Keratinocyte (primary cell): ENCODE data around the gene ELOVL5.

Experiments
- CTCF ChIP-seq, 3 experiments: IDR thresholded peaks in 1 of 3; conservative IDR thresholded peaks in 1 of 3; optimal IDR thresholded peaks in 1 of 3; 2 replicates in 2 of 3; 3 replicates in 1 of 3; pipeline versions ENCODE3 to v1.5.1; 2011; ENCODE audit warnings: low read length in 3 of 3, mild to moderate bottlenecking in 3 of 3, moderate library complexity in 2 of 3, control low read depth in 1 of 3, inconsistent platforms in 1 of 3; ENCODE audit not compliant: insufficient read depth in 2 of 3; ENCODE audit errors: extremely low read depth in 1 of 3
- EZH2 ChIP-seq: IDR thresholded peaks from one replicate; pipeline ENCODE4 v1.6.1; 2012; ENCODE audit warnings: inconsistent platforms, mild to moderate bottlenecking, low read length, moderate library complexity

DNA sequence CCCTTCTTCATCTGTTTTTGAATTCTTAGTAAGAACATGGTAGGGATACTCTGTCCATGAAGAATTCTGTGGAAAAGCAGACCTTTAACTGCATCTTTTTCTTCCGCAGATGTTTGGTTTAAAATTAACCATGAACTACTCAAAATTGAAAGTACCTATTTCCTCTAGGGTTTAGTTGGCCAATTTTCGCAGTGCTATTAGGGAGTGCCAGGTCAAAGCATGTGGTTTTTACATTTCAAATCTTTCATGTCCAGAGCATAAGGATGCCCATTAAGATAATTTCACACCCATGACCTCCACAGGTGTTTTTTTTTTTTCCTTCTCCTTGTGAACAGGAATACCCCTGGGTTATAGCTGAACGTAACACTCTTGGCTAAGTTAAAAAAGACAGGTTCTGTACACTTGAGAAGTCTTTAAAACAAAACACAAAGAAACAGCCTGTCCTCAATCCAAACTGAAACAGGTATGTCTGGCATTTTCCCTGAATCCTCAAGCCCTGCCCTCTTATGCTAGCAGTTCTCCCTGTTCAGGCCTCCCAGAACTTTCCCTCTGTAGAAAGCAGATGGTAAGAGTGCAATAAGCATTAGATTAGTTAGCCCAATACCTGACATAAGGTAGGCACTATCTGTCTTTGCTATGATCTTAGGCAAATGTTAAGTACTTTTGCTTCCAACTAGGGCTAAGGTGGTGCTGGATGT is 67.1 kb downstream of the ELOVL5 start:
- TF ChIP-seq CTCF (optimal IDR thresholded peaks at IDR 0.05 in 1 of 3, IDR thresholded peaks at IDR 0.05 in 1 of 3, conservative IDR thresholded peaks at IDR 0.05 in 1 of 3; ENCODE audit: extremely low read depth in 1 of 3, insufficient read depth in 2 of 3, low read length in 3 of 3) (no peak), EZH2 (no peak)
